GM21390 (cell line): Measurements from ENCODE around the gene RAB40A.
"Not testable (repeated sequence)": the region's sequence is repeated elsewhere in the genome, so short reads cannot be mapped to it uniquely, and the experiment has no call there.

Experiments
- ATAC-seq: cut with Tn5 transposase; IDR thresholded peaks from one replicate; pipeline ENCODE4 v1.9.1; 2021; ENCODE audit not compliant: unreplicated experiment

RAB40A gene

DNA sequence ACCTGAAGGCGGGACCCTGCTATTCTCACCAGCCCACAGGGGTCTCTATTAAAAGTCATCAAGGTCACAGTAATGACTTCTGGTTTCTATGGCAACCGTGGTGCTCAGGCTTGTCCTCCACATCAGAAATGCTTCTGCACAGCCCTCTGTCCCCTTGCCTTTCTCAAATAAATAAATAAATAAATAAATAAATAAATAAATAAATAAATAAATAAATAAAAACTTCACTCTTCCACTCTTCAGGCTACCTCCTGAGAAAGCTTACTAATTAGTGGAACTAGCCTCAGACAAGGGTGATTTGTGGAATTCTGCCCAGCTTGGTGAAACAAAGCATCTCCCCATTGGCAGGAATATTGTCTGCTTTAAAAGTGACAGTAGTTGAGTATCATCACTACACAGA is 5.5 kb upstream of the RAB40A start:
- ATAC-seq, result no peak

DNA sequence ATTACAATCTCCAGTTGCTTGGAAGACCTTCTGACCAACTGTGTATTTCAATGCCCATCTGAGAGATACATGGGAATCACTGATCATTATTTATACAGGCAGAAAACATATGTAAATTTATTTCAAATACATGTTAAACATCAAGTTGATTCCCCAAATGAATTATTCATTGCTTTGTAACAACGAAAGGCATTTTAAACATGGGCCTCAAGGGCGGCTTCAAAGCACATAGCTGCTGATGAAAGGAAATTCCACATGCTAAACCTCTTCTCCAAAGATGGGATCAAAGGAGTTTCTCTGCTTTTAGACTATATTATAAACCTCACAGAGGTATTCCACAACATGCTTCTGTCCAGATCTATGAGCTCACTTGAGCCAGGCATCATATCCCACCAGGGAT is 4.3 kb upstream of the RAB40A start:
- ATAC-seq, result no peak

DNA sequence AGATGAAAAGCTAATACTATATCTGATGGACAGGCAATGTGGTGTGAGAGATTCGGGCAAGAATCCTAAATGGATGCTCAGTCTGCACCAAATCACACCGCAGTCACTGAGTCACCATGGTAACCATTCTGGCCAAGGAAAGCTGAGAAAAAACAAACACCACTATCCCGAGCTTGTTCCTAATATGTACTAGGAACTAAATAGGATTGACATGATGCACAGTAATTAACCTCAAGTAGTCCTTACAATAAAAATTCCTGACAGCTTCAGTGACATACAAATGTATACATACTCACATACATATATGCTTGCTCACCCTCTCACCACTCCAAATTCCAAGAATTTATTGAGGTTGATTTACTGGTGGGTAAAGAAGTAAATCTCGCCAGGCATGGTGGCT is 1.1 kb upstream of the RAB40A start:
- no peak for ATAC-seq

DNA sequence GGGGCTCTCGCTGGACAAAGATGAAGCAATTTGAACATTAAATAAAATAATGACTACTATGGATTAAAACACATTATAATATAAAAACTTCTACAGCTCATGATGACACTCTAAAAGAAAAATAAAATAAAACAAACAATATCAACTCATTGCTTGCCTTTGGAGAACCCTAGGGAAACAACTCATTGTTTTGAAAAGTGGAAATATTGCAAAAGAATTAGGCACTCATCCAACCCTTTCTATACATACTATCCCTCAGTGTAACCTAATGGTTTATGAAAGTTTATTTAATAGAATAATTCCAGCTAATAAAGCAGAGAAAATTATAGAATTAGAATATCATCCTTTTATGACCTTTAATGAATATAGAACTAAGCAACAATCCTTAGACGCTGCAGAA is 718 bp downstream of the RAB40A start:
- ATAC-seq, result no peak

DNA sequence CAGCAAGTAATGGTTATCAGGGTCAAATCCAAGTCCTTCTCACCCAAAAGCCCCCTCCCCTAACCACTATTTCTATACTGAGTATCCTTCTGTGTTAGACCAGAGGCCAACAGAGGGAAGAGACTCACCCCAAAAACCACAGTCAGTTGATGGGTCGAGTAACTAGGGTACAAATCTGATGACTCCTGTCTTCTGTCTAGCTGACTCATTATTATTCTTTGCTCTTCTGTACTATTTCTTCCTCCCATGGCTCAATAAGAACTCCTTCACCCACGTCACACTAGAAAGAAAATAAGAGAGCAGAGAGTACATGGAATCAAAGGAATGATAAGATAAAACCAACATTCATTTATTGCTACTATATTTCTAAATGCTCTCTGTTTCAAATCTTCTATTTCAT is 2.0 kb downstream of the RAB40A start:
- ATAC-seq, result no peak

DNA sequence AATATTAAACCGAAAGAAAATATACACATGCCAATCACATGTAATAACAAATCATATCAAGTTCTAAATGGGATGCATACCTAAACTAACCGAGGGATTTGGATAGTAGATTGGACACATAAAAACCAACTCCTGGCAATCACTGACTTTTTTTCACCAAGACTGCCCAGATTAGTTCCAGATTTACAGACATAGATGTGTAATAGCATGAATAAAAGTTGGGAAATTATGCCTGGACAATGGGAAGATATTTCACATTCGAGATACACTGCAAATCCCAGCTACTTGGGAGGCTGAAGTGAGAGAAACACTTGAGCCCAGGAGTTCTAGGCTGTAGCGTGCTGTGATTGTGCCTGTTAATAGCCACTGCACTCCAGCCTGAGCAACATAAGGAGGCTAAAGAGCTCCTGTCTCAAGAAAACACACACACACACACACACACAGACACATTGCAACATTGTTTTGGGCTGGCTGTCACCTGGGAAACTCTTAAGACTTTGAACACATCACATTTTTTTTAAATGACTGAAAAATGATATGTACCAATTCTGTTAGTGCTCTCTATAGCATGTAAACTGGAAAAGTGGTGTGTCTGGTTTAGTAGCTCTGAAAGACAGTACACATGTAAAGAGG is 5.7 kb downstream of the RAB40A start:
- no peak for ATAC-seq

DNA sequence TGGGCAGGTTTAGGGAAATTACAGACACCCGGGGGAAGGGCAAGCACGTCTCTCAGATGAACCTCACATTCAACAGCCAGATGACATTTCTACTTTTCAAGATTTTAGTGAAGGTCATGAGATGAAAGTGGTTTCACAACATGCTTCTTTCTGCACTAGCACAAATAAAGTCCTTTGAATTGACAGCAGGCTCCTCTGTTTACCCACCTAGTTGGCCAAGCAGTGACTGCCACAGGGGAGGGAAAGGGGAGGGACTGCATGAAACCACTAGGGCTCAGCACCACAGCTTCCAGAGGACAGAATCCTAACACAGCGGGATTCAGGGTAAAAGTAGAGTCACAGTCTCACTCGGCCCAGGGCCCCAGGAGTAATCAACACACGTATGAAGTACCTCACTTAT is 6.2 kb downstream of the RAB40A start:
- no peak for ATAC-seq

DNA sequence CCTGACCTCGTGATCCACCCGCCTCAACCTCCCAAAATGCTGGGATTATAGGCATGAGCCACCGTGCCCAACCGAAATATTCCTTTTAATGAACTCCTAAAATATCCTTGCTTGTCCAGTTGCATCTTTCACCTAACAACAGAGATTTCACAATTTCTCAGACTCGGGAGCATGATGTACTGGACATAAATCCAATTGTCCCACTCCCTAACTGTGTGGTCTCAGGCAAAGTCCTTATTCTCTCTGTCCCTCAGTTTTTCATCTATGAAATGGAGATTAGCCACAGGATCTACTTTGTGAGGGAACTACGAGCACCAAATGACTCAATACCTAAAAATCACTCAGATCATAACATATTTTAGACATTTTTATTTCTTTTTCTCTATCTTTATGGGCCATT is 9.3 kb downstream of the RAB40A start:
- ATAC-seq, result no peak

DNA sequence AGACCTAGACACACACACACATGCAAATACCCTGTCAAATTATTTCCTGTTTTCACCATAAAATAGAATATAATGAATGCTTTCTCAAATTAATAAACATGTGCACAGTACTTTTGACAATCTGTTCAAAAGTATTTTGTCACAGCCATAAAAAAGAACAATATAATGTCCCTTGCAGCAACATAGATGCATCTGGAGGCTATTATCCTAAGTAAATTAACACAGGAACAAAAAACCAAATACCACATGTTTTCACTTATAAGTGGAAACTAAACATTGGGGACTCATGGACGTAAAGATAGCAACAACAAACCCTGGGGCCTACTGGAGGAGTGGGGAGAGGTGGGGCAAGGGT is 15.5 kb downstream of the RAB40A start:
- no peak for ATAC-seq

DNA sequence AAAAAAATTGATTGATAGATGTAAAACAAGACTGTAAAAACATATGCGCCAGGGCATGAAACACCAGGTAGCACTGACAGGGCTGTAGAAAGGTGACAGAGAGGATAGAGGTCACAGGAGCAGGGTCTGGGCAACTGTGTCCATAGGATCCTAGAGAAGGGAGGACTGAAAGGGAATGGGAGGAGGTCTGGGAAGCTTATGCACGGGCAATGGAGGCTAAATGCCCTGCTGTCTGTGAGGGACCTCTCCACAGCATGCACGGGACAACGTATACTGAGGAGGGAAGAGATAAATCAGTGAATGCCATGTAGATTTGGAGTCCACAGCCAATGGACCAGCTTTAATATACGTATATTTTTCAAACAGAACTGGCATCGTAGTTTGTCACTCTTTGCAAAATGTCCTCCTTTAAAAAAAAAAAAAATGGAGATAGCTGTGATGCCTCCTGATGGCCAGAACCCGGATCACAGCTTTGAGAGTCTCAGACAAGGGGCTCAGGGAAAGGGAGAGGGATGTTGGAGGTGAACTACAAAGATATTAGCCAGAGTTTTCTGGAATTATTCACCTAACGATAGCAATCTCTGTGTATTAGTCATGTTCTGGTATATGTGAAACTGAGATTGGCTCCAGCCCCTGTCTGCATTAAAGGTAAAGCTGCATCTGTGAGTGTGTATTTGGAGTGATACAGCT is 16.0 kb downstream of the RAB40A start:
- no peak for ATAC-seq

DNA sequence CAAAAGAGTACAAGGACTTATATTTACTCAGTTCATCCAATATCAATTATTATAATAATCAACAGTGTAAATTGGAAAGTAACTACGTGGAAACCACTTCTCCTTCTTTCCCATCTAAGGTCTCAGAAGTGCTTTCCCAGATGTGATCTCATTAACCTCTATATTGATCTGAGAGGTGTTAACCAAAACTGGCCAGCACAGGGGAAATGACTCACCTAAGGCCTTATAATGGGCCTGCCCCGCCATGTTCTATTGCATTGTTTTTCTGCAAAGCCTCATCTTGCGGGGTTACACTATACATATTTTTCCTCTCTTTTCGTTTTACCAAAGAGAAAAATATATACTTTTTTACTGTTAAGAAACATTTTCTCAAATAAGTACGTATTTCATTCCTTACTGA is 20.5 kb downstream of the RAB40A start:
- ATAC-seq, result no peak

DNA sequence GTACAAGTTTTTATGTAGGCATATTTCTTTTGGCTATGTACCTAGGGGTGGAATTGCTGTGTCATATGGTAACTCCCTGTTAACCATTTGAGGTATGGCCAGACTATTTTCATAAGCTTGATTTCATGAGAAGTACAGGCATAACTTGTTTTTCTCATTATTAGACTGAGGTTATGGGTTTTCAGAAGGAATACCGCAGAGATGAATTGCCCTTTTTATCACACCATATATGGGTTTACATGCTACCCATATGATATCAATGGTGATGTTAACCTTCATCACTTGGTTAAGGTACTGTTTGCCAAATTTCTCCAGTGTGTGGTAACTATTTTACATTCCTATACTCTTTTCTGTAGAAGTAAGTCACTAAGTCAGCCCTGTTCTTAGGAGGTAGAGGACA is 23.5 kb downstream of the RAB40A start:
- no peak for ATAC-seq

DNA sequence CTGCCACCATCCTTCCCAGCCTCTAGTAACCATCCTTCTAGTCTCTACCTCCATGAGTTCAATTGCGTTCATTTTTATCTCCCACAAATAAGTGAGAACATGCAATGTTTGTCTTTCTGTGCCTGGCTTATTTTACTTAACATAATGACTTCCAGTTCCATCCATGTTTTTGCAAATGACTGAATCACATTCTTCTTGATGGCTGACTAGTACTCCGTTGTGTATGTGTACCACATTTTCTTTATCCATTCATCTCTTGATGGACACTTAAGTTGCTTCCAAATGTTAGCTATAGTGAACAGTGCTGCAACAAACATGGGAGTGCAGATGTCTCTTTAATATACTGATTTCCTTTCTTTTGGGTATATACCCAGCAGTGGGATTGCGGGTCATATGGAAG is 25.7 kb downstream of the RAB40A start:
- not testable (repeated sequence) for ATAC-seq

DNA sequence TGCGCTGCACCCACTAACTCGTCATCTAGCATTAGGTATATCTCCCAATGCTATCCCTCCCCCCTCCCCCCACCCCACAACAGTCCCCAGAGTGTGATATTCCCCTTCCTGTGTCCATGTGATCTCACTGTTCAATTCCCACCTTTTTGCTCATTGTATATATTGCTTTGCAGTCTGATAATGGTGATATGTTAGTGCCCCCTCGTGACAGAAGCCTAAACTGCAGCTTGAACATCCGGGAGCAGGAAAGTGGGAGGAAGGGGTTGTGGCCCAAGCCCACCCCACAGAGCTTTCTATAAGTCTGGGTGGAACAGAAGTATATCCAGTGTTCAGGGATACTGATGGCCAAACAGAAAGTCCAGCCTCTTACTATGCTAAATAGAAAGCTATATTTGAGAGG is 29.6 kb downstream of the RAB40A start:
- ATAC-seq, result not testable (repeated sequence)

DNA sequence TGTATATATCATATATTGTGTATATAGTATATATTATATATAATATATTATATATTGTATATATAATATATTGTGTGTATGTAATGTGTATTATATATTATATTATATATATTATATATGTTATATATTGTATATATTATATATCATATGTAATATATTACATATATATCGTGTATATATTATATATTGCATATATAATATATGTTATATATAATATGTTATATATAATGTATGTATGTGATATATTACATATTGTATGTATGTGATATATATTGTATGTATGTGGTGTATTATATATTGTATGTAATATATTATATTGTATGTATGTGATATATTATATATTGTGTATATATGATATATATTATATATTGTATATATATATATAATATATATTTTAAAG is 30.5 kb downstream of the RAB40A start:
- no peak for ATAC-seq

DNA sequence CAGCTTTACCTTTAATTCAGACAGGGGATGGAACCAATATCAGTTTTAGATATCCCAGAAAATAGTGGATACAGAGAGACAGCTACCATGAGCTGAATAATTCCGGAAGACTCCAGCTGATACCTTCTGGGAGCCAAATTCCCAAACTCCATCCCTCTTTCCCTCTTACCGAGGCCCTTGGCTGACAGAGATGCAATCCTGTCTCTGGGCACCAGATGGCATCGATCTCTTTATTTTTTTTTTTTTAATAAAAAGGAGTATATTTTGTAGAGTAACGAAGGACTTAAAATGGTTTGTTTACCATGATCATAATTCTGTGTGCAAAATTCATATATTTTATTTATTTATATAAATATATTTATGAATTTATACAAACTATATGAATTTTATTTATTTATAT is 31.0 kb downstream of the RAB40A start:
- ATAC-seq, result no peak

DNA sequence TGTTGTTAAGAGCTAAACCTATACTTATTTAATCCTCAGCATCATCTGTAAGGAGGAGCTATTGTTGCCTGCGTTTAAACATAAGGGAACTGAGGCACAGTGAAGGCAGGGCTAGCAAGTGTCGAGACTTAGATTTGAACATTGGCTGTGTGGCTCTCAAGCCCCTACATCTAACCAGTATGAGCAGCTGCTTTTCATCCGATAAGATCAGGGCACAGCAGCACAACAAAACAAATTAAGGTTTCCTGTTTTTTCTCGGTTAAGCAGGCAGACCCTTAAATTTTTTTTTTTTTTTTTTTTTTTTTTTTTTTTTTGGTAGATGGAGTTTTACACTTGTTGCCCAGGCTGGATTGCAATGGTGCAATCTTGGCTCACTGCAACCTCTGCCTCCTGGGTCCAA is 35.6 kb downstream of the RAB40A start:
- ATAC-seq, result no peak

DNA sequence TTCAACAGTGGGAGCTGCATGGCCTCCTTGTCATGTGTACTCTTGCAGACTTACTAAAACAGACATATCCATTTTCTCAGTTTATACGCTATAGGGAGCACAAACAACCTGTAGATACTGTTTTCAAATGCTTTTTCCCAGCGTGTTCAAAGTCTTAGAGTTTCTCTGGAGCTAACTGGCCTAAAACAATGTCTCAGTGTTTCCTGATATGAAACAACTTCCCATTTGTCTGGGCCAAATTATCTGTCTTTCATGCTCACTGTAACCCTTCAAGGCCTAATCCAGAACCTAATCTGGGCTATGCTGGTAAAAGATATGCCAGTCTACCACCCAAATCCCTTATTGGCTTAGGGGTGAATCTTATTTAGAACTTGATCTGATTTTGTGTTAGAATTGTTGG is 38.8 kb downstream of the RAB40A start:
- no peak for ATAC-seq

DNA sequence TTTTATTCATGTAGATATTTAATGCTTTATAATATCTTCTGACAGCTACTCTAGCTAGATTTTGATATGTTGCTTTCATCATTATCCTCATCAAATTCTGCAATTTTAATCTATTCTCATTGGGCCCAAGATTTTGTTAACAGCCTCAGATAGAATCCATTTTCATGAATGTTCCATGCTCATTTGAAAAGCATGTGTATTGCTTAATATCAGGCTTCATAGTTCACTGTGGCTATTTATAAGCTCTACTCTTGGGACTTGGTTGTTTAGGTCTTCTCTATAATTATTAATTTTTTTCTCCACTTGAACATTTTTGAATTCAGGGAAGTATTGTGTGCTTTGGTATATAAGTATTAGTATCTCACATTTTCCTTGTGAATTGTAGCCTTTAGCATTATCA is 41.8 kb downstream of the RAB40A start:
- no peak for ATAC-seq

DNA sequence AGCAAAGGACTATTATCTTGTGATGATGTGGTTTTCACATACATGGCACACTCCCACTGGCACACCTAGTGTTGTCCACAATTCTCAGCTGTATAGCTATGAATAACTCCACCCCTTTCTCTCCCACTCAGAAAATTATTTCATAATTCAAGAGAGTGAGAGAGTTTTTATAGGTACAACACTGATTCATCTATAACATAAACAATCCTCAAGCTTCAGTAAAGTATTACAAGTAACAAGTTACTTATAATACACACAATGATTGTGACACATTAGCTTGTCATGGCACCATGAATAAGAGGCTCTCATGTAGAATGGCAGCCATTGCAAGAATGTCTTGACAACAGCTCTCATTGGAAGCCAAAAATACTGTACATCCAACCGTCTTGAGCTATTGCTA is 43.9 kb downstream of the RAB40A start:
- ATAC-seq, result no peak

DNA sequence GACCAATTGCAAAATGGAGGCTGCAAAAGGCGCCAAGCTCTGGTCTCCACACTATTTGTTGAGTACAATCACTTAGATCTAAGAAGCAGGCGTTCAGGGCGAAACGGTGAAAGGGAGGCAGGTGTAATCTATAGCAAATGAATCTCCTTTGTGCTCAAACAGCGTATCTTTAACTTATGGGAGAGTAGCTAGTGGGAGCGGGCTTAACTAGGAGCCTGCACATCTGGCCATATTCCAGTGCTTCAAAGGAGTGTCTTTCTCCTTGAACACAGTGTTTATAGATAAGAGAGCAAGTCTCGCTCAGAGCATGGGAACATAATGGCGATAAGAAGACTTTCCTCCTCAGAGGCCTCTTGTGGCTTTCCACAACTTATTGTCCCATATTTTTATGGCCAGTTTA is 49.3 kb downstream of the RAB40A start:
- not testable (repeated sequence) for ATAC-seq

DNA sequence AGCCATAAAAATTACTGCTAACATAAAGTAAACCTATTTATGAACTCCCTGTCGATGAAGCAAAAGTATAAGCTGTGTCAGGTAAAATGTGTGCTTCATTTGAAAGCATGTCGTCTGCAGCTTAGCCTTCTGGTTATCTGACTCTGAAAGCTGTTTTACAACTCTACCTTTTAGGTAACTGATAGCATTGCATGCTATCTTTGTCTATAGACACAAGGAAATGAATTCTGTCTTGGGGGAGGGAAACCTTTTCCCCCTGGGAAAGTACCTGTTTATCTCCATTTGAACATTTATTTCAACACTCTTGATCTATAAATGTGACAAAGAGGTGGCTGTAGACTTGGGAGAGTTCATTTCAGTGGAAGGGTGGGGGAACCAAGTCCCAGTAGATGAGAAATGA is 51.4 kb downstream of the RAB40A start:
- no peak for ATAC-seq

DNA sequence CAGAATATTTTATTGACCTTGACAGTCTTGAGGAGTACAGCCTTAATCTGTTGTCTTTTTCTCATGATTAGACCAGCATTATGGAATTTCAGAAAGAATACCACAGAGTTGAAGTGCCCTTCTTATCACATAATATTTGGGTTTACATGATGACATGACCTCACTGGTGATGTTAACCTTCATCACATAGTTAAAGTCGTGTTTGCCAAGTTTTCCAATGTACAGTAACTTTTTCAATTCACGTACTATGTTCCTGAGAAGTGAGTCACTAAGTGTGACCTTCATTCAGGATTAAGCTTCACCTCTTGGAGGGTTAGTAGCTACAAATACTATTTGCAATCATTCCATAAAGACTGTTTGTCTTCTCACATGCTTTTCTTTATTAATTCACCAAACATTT is 52.1 kb downstream of the RAB40A start:
- no peak for ATAC-seq
